Daoy (cell line): ENCODE measurements around the gene FKBP4. TPM values are rescaled to one million over a fixed set of nuclear protein-coding genes. Genes with fewer than 3 reads are reported as not detected.
"Not testable (repeated sequence)": the region's sequence is repeated elsewhere in the genome, so short reads cannot be mapped to it uniquely, and the experiment has no call there.

Experiments
- DNase-seq: peaks from one replicate; pipeline ENCODE4 v3.0.0-alpha.2; 2015; ENCODE audit warnings: low read depth
- total RNA-seq: library from RNA; depleted of rRNA; stranded (reverse); fragments of >200 nt; shearing (Covaris generic); gene quantifications from 2 replicates; pipeline ENCODE4 v1.2.3, GENCODE V29; 2014; rRNA removed

FKBP4 gene
- total RNA-seq = 123 and 136 TPM in 2 replicates

- DNase-seq = peak; percentile 94
These were observed at the start of gene FKBP4 for GRCh38 chr12:2794736-2795289. FKBP4 (plus strand) TSS chr12:2794970; CDS start chr12:2795140, 170 bp downstream.

GRCh38 chr12:2745655-2746054 is 49.1 kb upstream of the FKBP4 start:
- DNase-seq = no peak

- DNase-seq = no peak
These were observed 45.2 kb upstream of the FKBP4 start for GRCh38 chr12:2749580-2749979.

GRCh38 chr12:2750185-2750584 is 44.6 kb upstream of the FKBP4 start:
- DNase-seq = no peak

GRCh38 chr12:2751230-2751629 is 43.5 kb upstream of the FKBP4 start:
- DNase-seq = no peak

- no peak for DNase-seq
These were observed 43.1 kb upstream of the FKBP4 start for GRCh38 chr12:2751686-2752085.

- peak; percentile 70 for DNase-seq
These were observed 41.9 kb upstream of the FKBP4 start for GRCh38 chr12:2752676-2753371.

GRCh38 chr12:2753536-2753935 is 41.2 kb upstream of the FKBP4 start:
- no peak for DNase-seq

- no peak for DNase-seq
These were observed 40.6 kb upstream of the FKBP4 start for GRCh38 chr12:2754208-2754607.

GRCh38 chr12:2756756-2757155 is 38.0 kb upstream of the FKBP4 start:
- no peak for DNase-seq

- no peak for DNase-seq
These were observed 35.0 kb upstream of the FKBP4 start for GRCh38 chr12:2759733-2760132.

GRCh38 chr12:2764398-2764797 is 30.4 kb upstream of the FKBP4 start:
- no peak for DNase-seq

GRCh38 chr12:2765052-2765451 is 29.7 kb upstream of the FKBP4 start:
- DNase-seq = no peak

- DNase-seq = no peak
These were observed 29.2 kb upstream of the FKBP4 start for GRCh38 chr12:2765608-2766007.

GRCh38 chr12:2768224-2768961 is 26.4 kb upstream of the FKBP4 start:
- DNase-seq = no peak

- no peak for DNase-seq
These were observed 24.8 kb upstream of the FKBP4 start for GRCh38 chr12:2769866-2770533.

- DNase-seq = not testable (repeated sequence)
These were observed 24.2 kb upstream of the FKBP4 start for GRCh38 chr12:2770544-2770943.

GRCh38 chr12:2772370-2772769 is 22.4 kb upstream of the FKBP4 start:
- DNase-seq = no peak

GRCh38 chr12:2773199-2773875 is 21.4 kb upstream of the FKBP4 start:
- no peak for DNase-seq

- DNase-seq = no peak
These were observed 19.3 kb upstream of the FKBP4 start for GRCh38 chr12:2775431-2775830.

- no peak for DNase-seq
These were observed 18.5 kb upstream of the FKBP4 start for GRCh38 chr12:2776129-2776806.
